Trophoblast cell (in vitro differentiated cells and primary cell): Measurements from ENCODE around the gene CACNA1F.

Experiments used
- DNase-seq, 2 donors: peaks; one replicate each; pipeline ENCODE4 v3.0.0-alpha.2; 2016
- H2AFZ ChIP-seq: 2 replicates; pipeline ENCODE4 v1.6.1; 2013; ENCODE audit warnings: low read length, moderate library complexity, mild to moderate bottlenecking; ENCODE audit not compliant: insufficient read depth, poor library complexity
- H2AK5ac ChIP-seq: 2 replicates; pipeline ENCODE4 v1.6.1; 2013; ENCODE audit warnings: mild to moderate bottlenecking, low read length
- H2BK120ac ChIP-seq: 2 replicates; pipeline ENCODE4 v1.6.1; 2013; ENCODE audit warnings: low read length, mild to moderate bottlenecking, moderate library complexity; ENCODE audit not compliant: insufficient read depth, poor library complexity
- H2BK12ac ChIP-seq: 2 replicates; pipeline ENCODE4 v1.6.1; 2013; ENCODE audit warnings: mild to moderate bottlenecking, low read length, moderate library complexity
- H2BK5ac ChIP-seq: 2 replicates; pipeline ENCODE4 v1.6.1; 2013; ENCODE audit warnings: low read length, low read depth, moderate library complexity, mild to moderate bottlenecking; ENCODE audit not compliant: poor library complexity
- H3K14ac ChIP-seq: 2 replicates; pipeline ENCODE4 v1.6.1; 2013; ENCODE audit warnings: mild to moderate bottlenecking, low read length
- H3K18ac ChIP-seq: 2 replicates; pipeline ENCODE4 v1.6.1; 2013; ENCODE audit warnings: mild to moderate bottlenecking, low read length
- H3K23ac ChIP-seq: 2 replicates; pipeline ENCODE4 v1.6.1; 2013; ENCODE audit warnings: low read length
- H3K27ac ChIP-seq: 2 replicates; pipeline ENCODE4 v1.5.1; 2013; ENCODE audit warnings: low read depth, mild to moderate bottlenecking, inconsistent platforms, low read length, moderate library complexity
- H3K27me3 ChIP-seq: 2 replicates; pipeline ENCODE4 v1.6.1; 2013; ENCODE audit warnings: inconsistent platforms, mild to moderate bottlenecking, low read length, moderate library complexity; ENCODE audit not compliant: insufficient read depth
- H3K36me3 ChIP-seq, 2 experiments: 1 replicate in 1 of 2; 2 replicates in 1 of 2; pipeline ENCODE4 v1.6.1; 2013; ENCODE audit warnings: low read length in 2 of 2, mild to moderate bottlenecking in 2 of 2, moderate library complexity in 1 of 2; ENCODE audit not compliant: insufficient read depth in 2 of 2, control insufficient read depth in 1 of 2
- H3K4ac ChIP-seq: 2 replicates; pipeline ENCODE4 v1.6.1; 2013; ENCODE audit warnings: low read depth, mild to moderate bottlenecking, low read length, moderate library complexity
- H3K4me1 ChIP-seq, 2 experiments: 1 replicate in 1 of 2; 2 replicates in 1 of 2; pipeline ENCODE4 v1.6.1; 2013; ENCODE audit warnings: low read length in 2 of 2, mild to moderate bottlenecking in 2 of 2, moderate library complexity in 1 of 2; ENCODE audit not compliant: insufficient read depth in 2 of 2, control insufficient read depth in 1 of 2
- H3K4me2 ChIP-seq: 2 replicates; pipeline ENCODE4 v1.6.1; 2013; ENCODE audit warnings: inconsistent platforms, mild to moderate bottlenecking, low read length, moderate library complexity
- H3K4me3 ChIP-seq: 2 replicates; pipeline ENCODE4 v1.5.1; 2013; ENCODE audit warnings: mild to moderate bottlenecking, low read depth, low read length, inconsistent platforms
- H3K79me1 ChIP-seq: one replicate; pipeline ENCODE4 v1.6.1; 2013; ENCODE audit warnings: low read length
- H3K79me2 ChIP-seq: 2 replicates; pipeline ENCODE4 v1.6.1; 2013; ENCODE audit warnings: low read length, mild to moderate bottlenecking; ENCODE audit not compliant: control insufficient read depth, insufficient read depth, poor library complexity
- H3K9ac ChIP-seq: 2 replicates; pipeline ENCODE4 v1.6.1; 2013; ENCODE audit warnings: mild to moderate bottlenecking, low read length
- H3K9me3 ChIP-seq: 2 replicates; pipeline ENCODE4 v1.6.1; 2013; ENCODE audit warnings: low read depth, mild to moderate bottlenecking, control low read depth, inconsistent platforms, low read length; ENCODE audit not compliant: insufficient read depth
- H4K12ac ChIP-seq: 2 replicates; pipeline ENCODE4 v1.6.1; 2013; ENCODE audit warnings: low read depth, mild to moderate bottlenecking, low read length, moderate library complexity
- H4K8ac ChIP-seq: 2 replicates; pipeline ENCODE4 v1.6.1; 2013; ENCODE audit warnings: low read depth, mild to moderate bottlenecking, low read length, moderate library complexity
- H4K91ac ChIP-seq: one replicate; pipeline ENCODE4 v1.6.1; 2013; ENCODE audit warnings: low read depth, mild to moderate bottlenecking, low read length, moderate library complexity
- WGBS: extraction: QIAGEN DNeasy Blood & Tissue Kit; methylation state at CpG from one replicate; pipeline ENCODE4 v1.1.7; 2013; ENCODE audit warnings: missing lambda C conversion rate; ENCODE audit not compliant: insufficient read length, insufficient coverage; ENCODE audit errors: extremely low coverage; 5-methylcytosine and 5-hydroxymethylcytosine counted together

CACNA1F gene

GRCh38 chrX:49212861-49213260, 20.3 kb downstream of the CACNA1F start:
- Histone ChIP-seq H4K8ac (no peak overlapping the region), H3K36me3 (no peaks in the 10 kb centered on the region), H2AK5ac (no peak overlapping the region), H3K4me1 (no peaks in the 10 kb centered on the region), H2BK12ac (no peak overlapping the region), H2BK120ac (no peak overlapping the region), H4K12ac (no peak overlapping the region), H3K27me3 (no peaks in the 10 kb centered on the region), H3K9ac (no peak overlapping the region), H3K23ac (no peak overlapping the region), H3K4me3 (no peak overlapping the region), H3K9me3 (no peaks in the 10 kb centered on the region), H3K4ac (no peak overlapping the region), H3K79me1 (no peaks in the 10 kb centered on the region), H3K14ac (no peak overlapping the region), H3K27ac (no peak overlapping the region), H3K79me2 (no peaks in the 10 kb centered on the region), H3K18ac (no peak overlapping the region), H2AFZ (no peak overlapping the region), H2BK5ac (no peak overlapping the region), H4K91ac (no peak overlapping the region), H3K4me2 (no peak overlapping the region)
- no CpG with 5 or more reads among the region's 1 CpG for WGBS
- no peak for DNase-seq

- Histone ChIP-seq H2AK5ac (no peak overlapping the region), H3K4me3 (no peak overlapping the region), H3K14ac (no peak overlapping the region), H3K9me3 (no peaks in the 10 kb centered on the region), H3K4me1 (no peaks in the 10 kb centered on the region), H2BK120ac (no peak overlapping the region), H3K23ac (no peak overlapping the region), H3K79me2 (no peaks in the 10 kb centered on the region), H3K4me2 (no peak overlapping the region), H3K27me3 (no peaks in the 10 kb centered on the region), H4K91ac (no peak overlapping the region), H3K4ac (no peak overlapping the region), H4K8ac (no peak overlapping the region), H2BK12ac (no peak overlapping the region), H2BK5ac (no peak overlapping the region), H2AFZ (no peak overlapping the region), H3K36me3 (no peaks in the 10 kb centered on the region), H4K12ac (no peak overlapping the region), H3K27ac (no peak overlapping the region), H3K18ac (no peak overlapping the region), H3K9ac (no peak overlapping the region), H3K79me1 (no peaks in the 10 kb centered on the region)
- no CpG with 5 or more reads among the region's 2 CpGs for WGBS
- DNase-seq, result no peak
These were observed 20.9 kb downstream of the CACNA1F start for GRCh38 chrX:49212209-49212608.

GRCh38 chrX:49211074-49211473, 22.1 kb downstream of the CACNA1F start:
- H3K36me3 ChIP-seq, result no peaks in the 10 kb centered on the region
- no peak overlapping the region for H3K4me2 ChIP-seq
- no peak overlapping the region for H2AK5ac ChIP-seq
- H2BK12ac ChIP-seq, result no peak overlapping the region
- no peak overlapping the region for H3K9ac ChIP-seq
- WGBS, result no CpG with 5 or more reads among the region's 9 CpGs
- H2BK120ac ChIP-seq, result no peak overlapping the region
- H2BK5ac ChIP-seq, result no peak overlapping the region
- H3K4ac ChIP-seq, result no peak overlapping the region
- H3K4me1 ChIP-seq, result no peaks in the 10 kb centered on the region
- H4K8ac ChIP-seq, result no peak overlapping the region
- no peak overlapping the region for H3K23ac ChIP-seq
- H3K4me3 ChIP-seq, result no peak overlapping the region
- H3K14ac ChIP-seq, result no peak overlapping the region
- no peaks in the 10 kb centered on the region for H3K27me3 ChIP-seq
- H3K9me3 ChIP-seq, result no peaks in the 10 kb centered on the region
- no peak overlapping the region for H3K18ac ChIP-seq
- H3K79me2 ChIP-seq, result no peaks in the 10 kb centered on the region
- DNase-seq, result no peak
- no peak overlapping the region for H4K12ac ChIP-seq
- no peaks in the 10 kb centered on the region for H3K79me1 ChIP-seq
- H3K27ac ChIP-seq, result no peak overlapping the region
- no peak overlapping the region for H4K91ac ChIP-seq
- no peak overlapping the region for H2AFZ ChIP-seq

- no peaks in the 10 kb centered on the region for H3K36me3 ChIP-seq
- no peak overlapping the region for H2AFZ ChIP-seq
- H2AK5ac ChIP-seq, result no peak overlapping the region
- H3K4me2 ChIP-seq, result no peak overlapping the region
- H3K9me3 ChIP-seq, result no peaks in the 10 kb centered on the region
- no peak overlapping the region for H2BK5ac ChIP-seq
- no peaks in the 10 kb centered on the region for H3K79me1 ChIP-seq
- no peak overlapping the region for H3K14ac ChIP-seq
- no peak overlapping the region for H3K27ac ChIP-seq
- no peaks in the 10 kb centered on the region for H3K4me1 ChIP-seq
- no peaks in the 10 kb centered on the region for H3K79me2 ChIP-seq
- no peak overlapping the region for H3K4ac ChIP-seq
- H3K18ac ChIP-seq, result no peak overlapping the region
- H4K8ac ChIP-seq, result no peak overlapping the region
- no peak overlapping the region for H4K91ac ChIP-seq
- no peak overlapping the region for H2BK12ac ChIP-seq
- no peak overlapping the region for H2BK120ac ChIP-seq
- no peak overlapping the region for H4K12ac ChIP-seq
- H3K23ac ChIP-seq, result no peak overlapping the region
- no peak for DNase-seq
- no peak overlapping the region for H3K4me3 ChIP-seq
- no CpG with 5 or more reads among the region's 8 CpGs for WGBS
- no peaks in the 10 kb centered on the region for H3K27me3 ChIP-seq
- no peak overlapping the region for H3K9ac ChIP-seq
These were observed 22.7 kb downstream of the CACNA1F start for GRCh38 chrX:49210406-49210805.
